ENCODE measurements around the gene CD72.

The CD72 gene

DNA sequence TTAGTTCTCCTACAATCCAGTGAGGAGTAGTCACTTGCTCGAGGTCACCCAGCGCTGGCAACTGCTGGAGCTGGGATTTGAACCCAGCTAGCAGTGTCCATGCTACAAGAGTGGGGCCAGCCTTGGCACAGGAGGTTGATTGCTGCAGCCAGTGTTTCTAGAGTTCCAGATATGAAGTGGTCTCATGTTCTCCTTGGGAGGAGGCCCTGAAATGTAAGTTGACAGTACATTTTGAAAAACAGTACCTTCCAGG, 40.7 kb upstream of the CD72 start:
- H3K4me3 Mint-ChIP-seq, result peak overlapping the region; percentile 78 to 88 (median 84)

GRCh38 chr9:35658137-35658967, 40.1 kb upstream of the CD72 start, which contains the start of gene CCDC107:
Gene CCDC107 (plus strand): TSS chr9:35658292. CDS start chr9:35658380, 88 bp downstream.
- peak; percentile 75 to 86 (median 77) for TF ChIP-seq CTCF (IDR thresholded peaks at IDR 0.05; ENCODE audit: unreplicated experiment in 3 of 3)
- peaks cover 5% of the 10 kb centered on the region for H3K27me3 Mint-ChIP-seq (ENCODE audit: low read depth)
- peaks cover 28% of the 10 kb centered on the region for H3K36me3 Mint-ChIP-seq (ENCODE audit: low read depth)
- no peaks in the 10 kb centered on the region for H3K9me3 Mint-ChIP-seq
- peak within 1 kb of the TSS; percentile 78 to 88 (median 84) for H3K4me3 Mint-ChIP-seq
- H3K27ac Mint-ChIP-seq, result peak within 1 kb of the TSS; percentile 99
- peaks cover 50% of the 10 kb centered on the region for H3K4me1 Mint-ChIP-seq

More for the DNA sequence above, 40.7 kb upstream of the CD72 start:
- Mint-ChIP-seq H3K4me1 (peaks cover 55% of the 10 kb centered on the region), H3K27me3 (ENCODE audit: low read depth) (peaks cover 5% of the 10 kb centered on the region), H3K9me3 (no peaks in the 10 kb centered on the region), H3K27ac (peak overlapping the region; percentile 99), H3K36me3 (ENCODE audit: low read depth) (peaks cover 28% of the 10 kb centered on the region)
- no peak for TF ChIP-seq CTCF (IDR thresholded peaks at IDR 0.05; ENCODE audit: unreplicated experiment in 3 of 3)

DNA sequence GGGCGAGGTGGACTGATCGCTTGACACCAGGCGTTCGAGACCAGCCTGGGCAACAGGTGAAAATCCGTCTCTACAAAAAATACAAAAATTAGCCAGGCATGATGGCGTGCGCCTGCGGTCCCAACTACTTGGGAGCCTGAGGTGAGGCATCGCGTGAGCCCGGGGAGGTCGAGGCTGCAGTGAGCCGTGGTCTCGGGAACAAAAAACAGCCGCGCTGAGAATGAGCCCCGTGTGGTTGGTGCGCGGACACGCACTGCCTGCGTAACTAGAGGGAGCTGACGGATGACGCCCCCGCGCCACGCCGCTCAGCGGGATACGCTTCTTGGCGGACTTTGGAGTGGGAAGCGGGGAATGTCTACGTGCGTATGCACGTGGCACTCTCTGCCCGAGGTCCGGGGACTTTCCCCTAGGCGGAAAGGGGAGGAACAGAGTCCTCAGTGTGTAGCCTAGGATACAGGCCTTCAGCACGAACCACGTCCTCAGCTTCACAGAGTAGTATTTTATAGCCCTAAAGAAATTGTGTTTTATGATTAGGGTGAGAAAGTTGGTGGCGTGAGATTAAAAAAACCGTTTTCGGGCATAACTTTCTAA, 39.4 kb upstream of the CD72 start, which contains the start of gene RMRP:
RMRP (minus strand) TSS at position 474 of the 591 bp plus-strand sequence.
- H3K27ac Mint-ChIP-seq, result peak within 1 kb of the TSS; percentile 99
- H3K4me1 Mint-ChIP-seq, result peaks cover 43% of the 10 kb centered on the region
- TF ChIP-seq CTCF (IDR thresholded peaks at IDR 0.05; ENCODE audit: unreplicated experiment in 3 of 3), result peak; percentile 28 to 55 (median 39)
- H3K4me3 Mint-ChIP-seq, result peak within 1 kb of the TSS; percentile 78 to 88 (median 84)
- peaks cover 27% of the 10 kb centered on the region for H3K36me3 Mint-ChIP-seq (ENCODE audit: low read depth)
- H3K9me3 Mint-ChIP-seq, result no peaks in the 10 kb centered on the region
- H3K27me3 Mint-ChIP-seq (ENCODE audit: low read depth), result peaks cover 5% of the 10 kb centered on the region

GRCh38 chr9:35656831-35657545, 38.8 kb upstream of the CD72 start:
- Mint-ChIP-seq H3K4me3 (peak overlapping the region; percentile 78 to 84 (median 80)), H3K4me1 (peaks cover 37% of the 10 kb centered on the region), H3K27ac (peak overlapping the region; percentile 99), H3K27me3 (ENCODE audit: low read depth) (peaks cover 5% of the 10 kb centered on the region), H3K36me3 (ENCODE audit: low read depth) (peaks cover 23% of the 10 kb centered on the region), H3K9me3 (no peaks in the 10 kb centered on the region)
- no peak for TF ChIP-seq CTCF (IDR thresholded peaks at IDR 0.05; ENCODE audit: unreplicated experiment in 3 of 3)

GRCh38 chr9:35656348-35656747, 38.1 kb upstream of the CD72 start:
- peak overlapping the region; percentile 99 for H3K27ac Mint-ChIP-seq
- H3K9me3 Mint-ChIP-seq, result no peaks in the 10 kb centered on the region
- H3K4me3 Mint-ChIP-seq, result peak overlapping the region; percentile 78 to 84 (median 80)
- TF ChIP-seq CTCF (IDR thresholded peaks at IDR 0.05; ENCODE audit: unreplicated experiment in 3 of 3), result no peak
- H3K4me1 Mint-ChIP-seq, result peaks cover 34% of the 10 kb centered on the region
- H3K36me3 Mint-ChIP-seq (ENCODE audit: low read depth), result peaks cover 20% of the 10 kb centered on the region
- peaks cover 8% of the 10 kb centered on the region for H3K27me3 Mint-ChIP-seq (ENCODE audit: low read depth)

All from nephron (organoid).